Esophagus muscularis mucosa (tissue), 4 donors: ENCODE measurements around the gene NTN5. TPM values are rescaled to one million over a fixed set of nuclear protein-coding genes. Genes with fewer than 3 reads are reported as not detected.
A peak's percentile ranks its signal among the peaks of the same experiment; 100 is the strongest.

Experiments
- DNase-seq: peaks from one replicate; pipeline ENCODE4 v3.0.0-alpha.2; 2017; ENCODE audit errors: extremely low spot score
- H3K27ac ChIP-seq, 4 donors: fragments of 200-600 bp; sonication (generic); replicated peaks in 1 of 4; 1 replicate in 3 of 4; 2 replicates in 1 of 4; pipeline ENCODE4 v1.5.1; 2016 to 2019; ENCODE audit warnings: mild to moderate bottlenecking in 1 of 4
- H3K27me3 ChIP-seq, 4 donors: fragments of 200-600 bp; sonication (generic); one replicate each; pipeline versions ENCODE4 v1.5.1 to v1.6.0; 2016 to 2019
- H3K36me3 ChIP-seq, 4 donors: fragments of 200-600 bp; sonication (generic); one replicate each; pipeline ENCODE4 v1.5.1; 2016 to 2019
- H3K4me1 ChIP-seq, 4 donors: fragments of 200-600 bp; sonication (generic); one replicate each; pipeline ENCODE4 v1.5.1; 2016 to 2019
- H3K4me3 ChIP-seq, 4 donors: fragments of 200-600 bp; sonication (generic); 1 replicate in 2 of 4; 2 replicates in 2 of 4; pipeline ENCODE4 v1.5.1; 2016 to 2019; ENCODE audit warnings: mild to moderate bottlenecking in 4 of 4, moderate library complexity in 1 of 4
- H3K9me3 ChIP-seq, 4 donors: fragments of 200-600 bp; sonication (generic); 1 replicate in 3 of 4; 2 replicates in 1 of 4; pipeline ENCODE4 v1.5.1; 2016 to 2019
- EP300 ChIP-seq: sonication (generic); formaldehyde crosslinking; IDR thresholded peaks from one replicate; pipeline ENCODE4 v1.6.1; 2017; ENCODE audit warnings: antibody characterized with exemption
- POLR2A ChIP-seq: fragments of 450-650 bp; IDR thresholded peaks from one replicate; pipeline ENCODE4 v1.6.1; 2017; ENCODE audit warnings: antibody characterized with exemption, moderate library complexity, mild to moderate bottlenecking, low read depth
- POLR2AphosphoS5 ChIP-seq, 2 donors: sonication (generic); formaldehyde crosslinking; IDR thresholded peaks; one replicate each; pipeline ENCODE4 v1.6.1; 2017; ENCODE audit warnings: antibody characterized with exemption in 2 of 2
- WGBS: methylation state at CpG from one replicate; pipeline ENCODE4 v1.1.5; 2018; 5-methylcytosine and 5-hydroxymethylcytosine counted together
- intact Hi-C: fragments of 100-400 bp; cut with DNase I; formaldehyde crosslinking; loops from one replicate; pipeline ENCODE4 v1.15.1; 2023
- total RNA-seq, 4 donors: library from RNA; depleted of rRNA; stranded (reverse); fragments of >200 nt; gene quantifications; one replicate each; pipeline versions ENCODE4 v1.1.0 to v1.2.1, GENCODE V29; 2016
- TF ChIP-seq, protein P1 (sequence below), 3 experiments: fragments of 200-600 bp in 2 of 3; fragments of 450-650 bp in 1 of 3; sonication (generic) in 2 of 3; IDR thresholded peaks; one replicate each; pipeline ENCODE4 v1.5.1; 2017 to 2019; ENCODE audit warnings: antibody characterized with exemption in 3 of 3, mild to moderate bottlenecking in 2 of 3, moderate library complexity in 1 of 3

Gene NTN5, protein sequence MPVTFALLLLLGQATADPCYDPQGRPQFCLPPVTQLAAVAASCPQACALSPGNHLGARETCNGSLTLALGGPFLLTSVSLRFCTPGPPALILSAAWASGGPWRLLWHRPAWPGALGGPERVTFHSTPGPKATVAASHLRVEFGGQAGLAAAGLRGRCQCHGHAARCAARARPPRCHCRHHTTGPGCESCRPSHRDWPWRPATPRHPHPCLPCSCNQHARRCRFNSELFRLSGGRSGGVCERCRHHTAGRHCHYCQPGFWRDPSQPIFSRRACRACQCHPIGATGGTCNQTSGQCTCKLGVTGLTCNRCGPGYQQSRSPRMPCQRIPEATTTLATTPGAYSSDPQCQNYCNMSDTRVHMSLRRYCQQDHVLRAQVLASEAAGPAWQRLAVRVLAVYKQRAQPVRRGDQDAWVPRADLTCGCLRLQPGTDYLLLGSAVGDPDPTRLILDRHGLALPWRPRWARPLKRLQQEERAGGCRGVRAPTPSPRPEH
- under 1 TPM in 3 of 4 donors, not detected in 1; under 0.01 to 0.34 (median 0.17) TPM for total RNA-seq

GRCh38 chr19:48672994-48673393 lies at the start of gene NTN5:
TSS of gene NTN5 (minus strand) at chr19:48673017. CDS start at chr19:48670986, 2,031 bp downstream.
- TF ChIP-seq, protein P1, sequence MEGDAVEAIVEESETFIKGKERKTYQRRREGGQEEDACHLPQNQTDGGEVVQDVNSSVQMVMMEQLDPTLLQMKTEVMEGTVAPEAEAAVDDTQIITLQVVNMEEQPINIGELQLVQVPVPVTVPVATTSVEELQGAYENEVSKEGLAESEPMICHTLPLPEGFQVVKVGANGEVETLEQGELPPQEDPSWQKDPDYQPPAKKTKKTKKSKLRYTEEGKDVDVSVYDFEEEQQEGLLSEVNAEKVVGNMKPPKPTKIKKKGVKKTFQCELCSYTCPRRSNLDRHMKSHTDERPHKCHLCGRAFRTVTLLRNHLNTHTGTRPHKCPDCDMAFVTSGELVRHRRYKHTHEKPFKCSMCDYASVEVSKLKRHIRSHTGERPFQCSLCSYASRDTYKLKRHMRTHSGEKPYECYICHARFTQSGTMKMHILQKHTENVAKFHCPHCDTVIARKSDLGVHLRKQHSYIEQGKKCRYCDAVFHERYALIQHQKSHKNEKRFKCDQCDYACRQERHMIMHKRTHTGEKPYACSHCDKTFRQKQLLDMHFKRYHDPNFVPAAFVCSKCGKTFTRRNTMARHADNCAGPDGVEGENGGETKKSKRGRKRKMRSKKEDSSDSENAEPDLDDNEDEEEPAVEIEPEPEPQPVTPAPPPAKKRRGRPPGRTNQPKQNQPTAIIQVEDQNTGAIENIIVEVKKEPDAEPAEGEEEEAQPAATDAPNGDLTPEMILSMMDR (IDR thresholded peaks at IDR 0.05), result no peak
- TF ChIP-seq POLR2AphosphoS5 (IDR thresholded peaks at IDR 0.05) (no peak), EP300 (no peak), POLR2A (no peak)
- 78% methylated on average over 20 of the region's 25 CpGs for whole genome bisulfite sequencing
- no peaks in the 10 kb centered on the region for H3K27me3 ChIP-seq
- H3K4me1 ChIP-seq, result peaks cover 7 to 14% (median 9%) of the 10 kb centered on the region in 4 donors
- H3K4me3 ChIP-seq, result no peak within 1 kb of the TSS
- intact Hi-C loops, result no loop called here
- DNase-seq, result no peak
- H3K9me3 ChIP-seq, result no peaks in the 10 kb centered on the region
- no peaks in the 10 kb centered on the region for H3K36me3 ChIP-seq
- H3K27ac ChIP-seq, result no peak within 1 kb of the TSS

DNA sequence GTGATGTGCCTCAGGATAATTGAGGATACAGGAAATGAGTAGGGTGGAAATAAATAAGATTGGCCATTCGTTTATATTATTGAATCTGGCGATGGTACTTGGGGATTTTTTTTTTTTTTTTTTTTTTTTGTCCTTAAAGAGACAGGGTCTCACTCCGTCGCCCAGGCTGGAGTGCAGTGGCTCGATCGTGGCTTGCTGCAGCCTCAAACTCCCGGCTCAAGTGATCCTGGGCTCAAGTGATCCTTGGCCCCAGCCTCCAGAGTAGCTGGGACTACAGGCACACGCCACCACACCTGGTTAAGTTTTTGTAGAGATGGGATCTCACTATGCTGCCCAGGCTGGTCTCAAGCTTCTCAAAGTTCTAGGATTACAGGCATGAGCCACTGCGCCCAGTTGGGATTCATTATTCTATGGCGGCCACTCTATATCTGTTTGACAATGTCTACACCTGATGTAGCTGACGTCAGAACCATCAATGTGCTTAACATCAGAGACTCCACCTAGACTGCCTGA lies 49.4 kb upstream of the NTN5 start:
- no peaks in the 10 kb centered on the region for H3K27me3 ChIP-seq
- no peak overlapping the region for H3K4me3 ChIP-seq
- TF ChIP-seq, protein P1 (IDR thresholded peaks at IDR 0.05), result no peak
- TF ChIP-seq POLR2AphosphoS5 (IDR thresholded peaks at IDR 0.05), result no peak
- TF ChIP-seq POLR2A, result no peak
- no peak for TF ChIP-seq EP300
- DNase-seq, result no peak
- 75% methylated on average over 8 of the region's 11 CpGs for WGBS
- intact Hi-C loops, result no loop called here
- H3K27ac ChIP-seq, result no peak overlapping the region
- peaks cover 0 to 45% (median 7%) of the 10 kb centered on the region in 4 donors for H3K36me3 ChIP-seq
- H3K9me3 ChIP-seq, result no peaks in the 10 kb centered on the region
- peaks cover 40 to 51% (median 47%) of the 10 kb centered on the region in 4 donors for H3K4me1 ChIP-seq

DNA sequence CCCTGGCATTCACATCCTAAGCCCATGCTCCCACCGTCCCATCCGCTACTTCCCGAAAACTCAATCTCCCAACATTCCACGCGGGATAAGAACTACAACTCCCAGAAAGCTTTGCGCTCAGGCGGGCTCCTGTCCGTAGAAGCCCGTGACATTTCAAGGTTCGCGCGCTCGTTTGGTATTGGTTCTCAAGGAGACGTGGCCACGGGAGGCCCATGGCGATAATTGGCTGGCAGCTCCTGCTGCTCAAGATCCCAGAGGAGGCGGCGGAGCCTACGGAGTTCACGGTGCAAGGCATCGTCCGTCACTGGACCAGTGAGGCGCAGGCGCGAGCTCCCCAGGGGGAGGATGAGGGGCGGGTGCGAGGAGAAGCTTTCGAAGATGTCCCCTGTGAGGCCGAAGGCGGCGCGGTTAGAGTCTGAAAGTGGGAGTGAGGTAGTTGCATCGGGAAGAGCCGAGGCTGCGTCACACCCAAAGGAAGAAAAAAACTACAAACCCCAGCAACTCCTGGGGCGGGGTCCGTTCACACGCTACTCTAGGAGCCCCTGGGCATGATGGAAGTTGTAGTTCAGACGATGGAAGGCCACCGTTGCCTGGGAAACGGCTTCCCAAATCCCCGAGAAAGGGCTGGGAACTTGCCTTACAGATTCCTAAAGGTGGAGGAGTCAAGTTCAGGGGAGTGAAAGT lies 47.9 kb upstream of the NTN5 start:
- no peaks in the 10 kb centered on the region for H3K9me3 ChIP-seq
- intact Hi-C loops, result no loop called here
- peak overlapping the region; percentile 57 to 65 (median 60) for H3K4me3 ChIP-seq
- H3K36me3 ChIP-seq, result peaks cover 0 to 31% (median 7%) of the 10 kb centered on the region in 4 donors
- TF ChIP-seq EP300 (no peak), POLR2AphosphoS5 (IDR thresholded peaks at IDR 0.05) (peak; percentile 58 to 83), POLR2A (no peak)
- TF ChIP-seq, protein P1 (IDR thresholded peaks at IDR 0.05), result no peak
- H3K27me3 ChIP-seq, result no peaks in the 10 kb centered on the region
- peaks cover 51 to 66% (median 62%) of the 10 kb centered on the region in 4 donors for H3K4me1 ChIP-seq
- WGBS, result 10% methylated on average over 31 of the region's 42 CpGs
- peak; percentile 100 for DNase-seq
- H3K27ac ChIP-seq, result peak overlapping the region; percentile 87 to 94 (median 88)

DNA sequence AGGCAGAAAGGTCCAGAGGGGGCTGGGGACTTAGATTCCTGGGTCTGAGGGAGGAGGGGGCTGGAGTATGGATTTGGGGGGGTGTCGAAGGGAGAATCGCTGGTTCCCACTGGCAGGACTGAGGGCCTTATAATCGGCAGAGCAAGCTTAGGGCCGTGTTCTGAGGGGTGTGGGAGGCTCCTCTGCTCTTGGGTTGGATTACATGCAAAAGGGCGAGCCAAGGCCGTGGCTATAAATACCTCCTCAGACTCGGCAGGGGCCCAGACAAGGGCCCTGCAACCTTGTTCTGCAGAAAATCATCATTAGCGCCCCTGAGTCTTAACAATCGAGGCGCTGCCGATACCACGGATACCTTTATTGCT lies 47.4 kb upstream of the NTN5 start:
- H3K27ac ChIP-seq, result peak overlapping the region; percentile 87 to 94 (median 88)
- H3K4me3 ChIP-seq, result peak overlapping the region; percentile 57 to 65 (median 60)
- H3K4me1 ChIP-seq, result peaks cover 55 to 69% (median 66%) of the 10 kb centered on the region in 4 donors

More for the DNA sequence above, 47.4 kb upstream of the NTN5 start:
- H3K27me3 ChIP-seq, result no peaks in the 10 kb centered on the region
- WGBS, result 18% methylated on average over 11 of the region's 12 CpGs
- intact Hi-C loops, result no loop called here
- H3K36me3 ChIP-seq, result peaks cover 0 to 31% (median 7%) of the 10 kb centered on the region in 4 donors
- no peak for TF ChIP-seq POLR2AphosphoS5 (IDR thresholded peaks at IDR 0.05)
- TF ChIP-seq, protein P1 (IDR thresholded peaks at IDR 0.05), result no peak
- TF ChIP-seq POLR2A, result no peak
- TF ChIP-seq EP300, result no peak
- no peak for DNase-seq
- no peaks in the 10 kb centered on the region for H3K9me3 ChIP-seq
